Upper lobe of left lung (tissue), 6 donors: ENCODE measurements around the gene RUNX2. TPM values are rescaled to one million over a fixed set of nuclear protein-coding genes. Genes with fewer than 3 reads are reported as not detected.

Source experiments
- ATAC-seq, 2 donors: fragments of 200-7000 bp; cut with Tn5 transposase; one replicate each; pipeline ENCODE4 v1.9.1; 2022; ENCODE audit warnings: mild to moderate bottlenecking in 2 of 2, moderate library complexity in 2 of 2; ENCODE audit not compliant: low FRiP score in 2 of 2
- DNase-seq, 2 donors: peaks; one replicate each; pipeline ENCODE4 v3.0.0-alpha.2; 2019 to 2020
- H3K27ac ChIP-seq, 4 donors: fragments of 200-600 bp; sonication (generic); one replicate each; pipeline ENCODE4 v1.5.1; 2016 to 2019
- H3K27me3 ChIP-seq, 4 donors: fragments of 200-600 bp; sonication (generic); one replicate each; pipeline ENCODE4 v1.5.1; 2017 to 2019
- H3K36me3 ChIP-seq, 4 donors: fragments of 200-600 bp; sonication (generic); one replicate each; pipeline ENCODE4 v1.5.1; 2016 to 2019
- H3K4me1 ChIP-seq, 4 donors: fragments of 200-600 bp; sonication (generic); one replicate each; pipeline ENCODE4 v1.5.1; 2018 to 2019
- H3K4me3 ChIP-seq, 4 donors: fragments of 200-600 bp; sonication (generic); one replicate each; pipeline ENCODE4 v1.5.1; 2017 to 2019; ENCODE audit warnings: mild to moderate bottlenecking in 2 of 4, moderate library complexity in 1 of 4
- H3K9me3 ChIP-seq, 4 donors: fragments of 200-600 bp; sonication (generic); one replicate each; pipeline ENCODE4 v1.5.1; 2018 to 2019
- CTCF ChIP-seq, 6 experiments: fragments of 450-650 bp in 4 of 6; fragments of 200-600 bp in 2 of 6; sonication (generic) in 2 of 6; IDR thresholded peaks; one replicate each; pipeline ENCODE4 v1.5.1; 2016 to 2019; ENCODE audit warnings: antibody characterized with exemption in 6 of 6
- EP300 ChIP-seq, 4 donors: sonication (generic); formaldehyde crosslinking; IDR thresholded peaks; one replicate each; pipeline ENCODE4 v1.5.1; 2017; ENCODE audit warnings: antibody characterized with exemption in 4 of 4, control low read depth in 2 of 4
- POLR2A ChIP-seq, 4 donors: fragments of 450-650 bp; IDR thresholded peaks; one replicate each; pipeline ENCODE4 v1.5.1; 2016 to 2017; ENCODE audit warnings: antibody characterized with exemption in 4 of 4, mild to moderate bottlenecking in 2 of 4
- POLR2AphosphoS5 ChIP-seq, 2 donors: sonication (generic); formaldehyde crosslinking; IDR thresholded peaks; one replicate each; pipeline ENCODE4 v1.5.1; 2017; ENCODE audit warnings: antibody characterized with exemption in 2 of 2
- WGBS, 2 donors: methylation state at CpG; one replicate each; pipeline ENCODE4 v1.1.5; 2017 to 2018; 5-methylcytosine and 5-hydroxymethylcytosine counted together
- total RNA-seq, 6 donors: library from RNA; depleted of rRNA in 4 of 6; stranded (reverse); fragments of >200 nt in 4 of 6; gene quantifications; one replicate each; pipeline versions ENCODE4 v1.1.0 to v1.2.1, GENCODE V29; 2016 to 2021
- donor health status: DM: no; HTN: no; CAD: no; lungs with moderate emphysema.
- donor health status: DM: no; HTN: yes; CAD: no; lungs with severe emphysema.

RUNX2 gene
- total RNA-seq, 6 donors from 2014 or later: 2.6 to 12.2 (median 5.5) TPM

DNA sequence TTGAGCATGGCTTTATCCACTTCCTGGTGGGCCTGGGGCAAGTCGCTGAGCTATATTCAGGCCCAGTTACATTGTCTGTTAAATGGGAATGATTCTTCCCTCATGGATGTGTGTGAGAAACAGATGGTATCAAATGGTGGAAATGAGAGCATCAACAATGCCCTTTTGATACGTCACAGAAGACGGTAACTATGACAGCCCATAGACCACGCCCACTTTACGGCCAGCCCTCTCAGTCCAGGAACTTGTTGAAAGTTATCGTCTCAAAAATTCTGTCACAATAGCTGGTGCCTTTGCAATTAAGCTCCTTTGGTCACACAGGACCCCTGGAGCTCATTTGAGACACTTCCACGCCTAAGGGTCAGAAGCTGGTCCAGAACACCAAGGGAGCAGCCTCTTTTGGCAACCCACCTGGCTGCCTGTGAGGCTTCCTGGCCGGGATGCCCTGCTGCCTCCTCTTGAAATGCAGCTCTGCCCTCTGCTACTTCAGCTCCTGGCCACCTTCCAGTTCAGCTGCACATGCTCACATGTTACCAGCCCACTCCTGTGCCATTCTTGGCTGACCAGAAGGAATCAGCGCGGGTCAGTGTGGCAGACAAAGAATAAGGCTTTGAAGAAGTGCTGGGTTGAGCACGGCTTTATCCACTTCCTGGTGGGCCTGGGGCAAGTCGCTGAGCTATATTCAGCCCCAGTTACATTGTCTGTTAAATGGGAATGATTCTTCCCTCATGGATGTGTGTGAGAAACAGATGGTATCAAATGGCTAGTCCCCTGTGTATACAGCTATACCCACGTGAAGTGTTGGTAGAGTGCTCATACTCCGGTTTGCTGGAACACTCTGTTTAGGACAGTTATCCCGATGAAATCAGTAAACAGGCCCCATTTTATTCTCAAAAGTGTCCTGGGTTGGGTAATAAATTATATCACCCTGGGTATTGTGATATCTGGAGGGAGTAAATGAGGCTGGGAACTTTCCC is 248.8 kb downstream of the RUNX2 start:
- Histone ChIP-seq H3K4me1 (peaks cover 0 to 9% (median 2%) of the 10 kb centered on the region in 4 donors), H3K9me3 (no peaks in the 10 kb centered on the region), H3K4me3 (no peak overlapping the region), H3K36me3 (no peaks in the 10 kb centered on the region), H3K27ac (no peak overlapping the region), H3K27me3 (no peaks in the 10 kb centered on the region)
- TF ChIP-seq POLR2AphosphoS5 (IDR thresholded peaks at IDR 0.05) (no peak), CTCF (IDR thresholded peaks at IDR 0.05) (no peak), POLR2A (IDR thresholded peaks at IDR 0.05) (no peak), EP300 (IDR thresholded peaks at IDR 0.05) (no peak)
- DNase-seq: peak; percentile 12 to 76
- 66 to 80% methylated on average over 14 to 15 of the region's 15 CpGs for WGBS, 2 donors
- peak in 1 of 2 donors; percentile 49 for ATAC-seq

- Histone ChIP-seq H3K27me3 (no peaks in the 10 kb centered on the region), H3K9me3 (no peaks in the 10 kb centered on the region), H3K4me3 (no peak overlapping the region), H3K4me1 (peaks cover 0 to 9% (median 2%) of the 10 kb centered on the region in 4 donors), H3K27ac (peak overlapping the region in 1 of 4 donors; percentile 10), H3K36me3 (no peaks in the 10 kb centered on the region)
- no peak for TF ChIP-seq POLR2AphosphoS5 (IDR thresholded peaks at IDR 0.05)
- no peak for DNase-seq
- WGBS, 2 donors: 54 to 71% methylated on average over 9 of the region's 9 CpGs
- ATAC-seq: no peak
Measured at GRCh38 chr6:45577836-45578504, 249.8 kb downstream of the RUNX2 start.

DNA sequence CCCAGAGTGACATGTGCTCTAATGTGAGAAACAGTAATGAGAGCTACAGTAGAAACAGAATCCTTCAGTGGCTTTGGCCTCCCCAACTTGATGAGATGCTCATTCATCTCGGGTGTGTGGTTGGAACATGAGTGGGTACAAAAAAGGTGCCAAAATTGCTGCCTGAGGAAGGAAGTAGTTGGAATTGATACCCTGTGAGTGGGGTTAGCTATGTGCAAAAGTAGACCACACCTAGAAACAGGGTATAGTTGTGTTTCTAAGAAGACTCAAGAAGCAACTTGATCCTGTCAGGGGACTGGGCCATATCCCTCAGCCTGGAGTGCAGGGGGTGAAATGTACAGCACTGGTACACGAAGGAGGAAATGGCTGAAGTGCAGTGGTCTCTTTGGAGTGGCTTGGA is 256.0 kb downstream of the RUNX2 start:
- DNase-seq: no peak
- Histone ChIP-seq H3K4me3 (no peak overlapping the region), H3K27me3 (no peaks in the 10 kb centered on the region), H3K36me3 (no peaks in the 10 kb centered on the region), H3K27ac (no peak overlapping the region), H3K9me3 (no peaks in the 10 kb centered on the region), H3K4me1 (peaks cover 0 to 3% (median 0%) of the 10 kb centered on the region in 4 donors)
- ATAC-seq: no peak
- TF ChIP-seq POLR2A (IDR thresholded peaks at IDR 0.05): no peak
- no peak for TF ChIP-seq CTCF (IDR thresholded peaks at IDR 0.05)
- no peak for TF ChIP-seq EP300 (IDR thresholded peaks at IDR 0.05)
- no peak for TF ChIP-seq POLR2AphosphoS5 (IDR thresholded peaks at IDR 0.05)
- 66 to 73% methylated on average over 2 of the region's 2 CpGs for WGBS, 2 donors

GRCh38 chr6:45586216-45587171 is 258.4 kb downstream of the RUNX2 start:
- Histone ChIP-seq H3K27ac (no peak overlapping the region), H3K4me3 (no peak overlapping the region), H3K4me1 (peaks cover 0 to 6% (median 2%) of the 10 kb centered on the region in 4 donors), H3K27me3 (no peaks in the 10 kb centered on the region), H3K36me3 (no peaks in the 10 kb centered on the region), H3K9me3 (no peaks in the 10 kb centered on the region)
- peak; percentile 17 to 24 for ATAC-seq
- TF ChIP-seq POLR2AphosphoS5 (IDR thresholded peaks at IDR 0.05): no peak
- no peak for TF ChIP-seq CTCF (IDR thresholded peaks at IDR 0.05)
- TF ChIP-seq POLR2A (IDR thresholded peaks at IDR 0.05): no peak
- TF ChIP-seq EP300 (IDR thresholded peaks at IDR 0.05): no peak
- DNase-seq: peak in 1 of 2 donors; percentile 50
- WGBS, 2 donors: 52 to 62% methylated on average over 13 of the region's 13 CpGs
